ENCODE data around the gene ZFP92. TPM values are rescaled to one million over a fixed set of nuclear protein-coding genes. Genes with fewer than 3 reads are reported as not detected.

ZFP92 gene
- total RNA-seq, 5 donors from 2014 or later (not counting 1 experiment from before 2014, with no cell fraction given) = 0.60 to 1.4 (median 1.2) TPM

DNA sequence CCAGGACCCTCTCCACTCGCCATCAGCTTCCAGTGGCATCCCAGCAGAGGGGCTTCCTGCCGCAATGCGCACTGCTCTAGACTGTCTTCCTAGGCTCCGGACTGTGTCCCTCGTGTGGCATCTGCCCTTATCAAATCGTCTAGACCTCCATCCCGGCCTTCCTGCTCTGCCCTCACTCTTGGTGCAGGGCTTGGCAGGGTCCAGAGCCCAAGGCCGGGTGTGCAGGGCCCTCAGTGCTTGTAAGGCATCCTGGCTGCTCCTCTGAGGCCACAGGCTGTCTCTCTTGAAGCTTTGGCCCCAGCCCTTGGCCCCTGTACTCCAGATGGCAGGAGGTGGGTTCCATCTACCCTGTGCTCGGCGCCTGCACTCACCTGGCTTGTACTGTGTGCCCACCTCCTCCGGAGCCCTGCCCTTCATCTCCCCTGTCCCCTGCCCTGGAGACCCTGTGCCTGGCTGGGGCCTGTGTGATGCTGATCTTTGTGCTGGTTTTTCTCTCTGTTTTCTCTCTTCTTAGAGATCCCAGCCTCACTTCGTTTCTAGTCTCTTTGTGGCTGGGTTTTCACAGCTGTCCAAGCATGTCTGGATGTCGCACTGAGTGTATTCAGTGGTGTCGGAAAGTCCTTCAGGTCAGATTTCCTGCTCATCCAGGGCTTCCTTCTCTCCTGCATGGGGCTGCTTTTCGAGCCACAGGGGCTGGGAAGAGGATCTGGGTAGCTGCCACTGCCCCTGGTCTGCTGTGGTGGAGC lies 38.3 kb downstream of the ZFP92 start:
- Histone ChIP-seq H3K27ac (ENCODE audit: low read length) (no peak overlapping the region), H3K36me3 (ENCODE audit: control insufficient read depth in 2 of 2, extremely low read depth in 1 of 2, insufficient read depth in 1 of 2, low read length in 1 of 2) (peaks cover 6 to 7% of the 10 kb centered on the region in 2 donors), H3K4me1 (ENCODE audit: control insufficient read depth in 1 of 2, extremely low read depth in 1 of 2, insufficient read depth in 2 of 2, low read length in 2 of 2) (no peaks in the 10 kb centered on the region), H3K27me3 (replicated peaks in 1 of 2; ENCODE audit: control insufficient read depth in 2 of 2, extremely low read depth in 1 of 2, insufficient read depth in 2 of 2, low read length in 1 of 2) (no peaks in the 10 kb centered on the region), H3K9me3 (no peaks in the 10 kb centered on the region), H3K4me3 (ENCODE audit: control insufficient read depth in 1 of 2, extremely low read depth in 1 of 2, low read length in 1 of 2) (no peak overlapping the region)
- ChIA-PET CTCF (interaction anchor here in 1 of 2 donors (0.6 kb wide), 1 partner anchor 63 kb away, joined by 3 read pairs; no protein-coding TSS in a partner anchor), POLR2A (no interaction called here)
- no peaks in the 10 kb centered on the region for H3K9me3 Mint-ChIP-seq
- WGBS (ENCODE audit: insufficient coverage) = 96% methylated on average over 10 of the region's 15 CpGs
- ATAC-seq (replicated peaks in 1 of 4) = no peak
- no peak overlapping the region for H3K27ac Mint-ChIP-seq
- H3K4me3 Mint-ChIP-seq = no peak overlapping the region
- no peaks in the 10 kb centered on the region for H3K4me1 Mint-ChIP-seq
- H3K36me3 Mint-ChIP-seq = peaks cover 9% of the 10 kb centered on the region
- H3K27me3 Mint-ChIP-seq = no peaks in the 10 kb centered on the region
- no peak for DNase-seq

GRCh38 chrX:153450114-153450948 lies 39.1 kb downstream of the ZFP92 start:
- H3K4me3 ChIP-seq (ENCODE audit: control insufficient read depth in 1 of 2, extremely low read depth in 1 of 2, low read length in 1 of 2) = no peak overlapping the region
- H3K4me1 Mint-ChIP-seq = no peaks in the 10 kb centered on the region
- no peaks in the 10 kb centered on the region for H3K27me3 Mint-ChIP-seq
- no peaks in the 10 kb centered on the region for H3K9me3 Mint-ChIP-seq
- 94% methylated on average over 12 of the region's 26 CpGs for WGBS (ENCODE audit: insufficient coverage)
- H3K36me3 ChIP-seq (ENCODE audit: control insufficient read depth in 2 of 2, extremely low read depth in 1 of 2, insufficient read depth in 1 of 2, low read length in 1 of 2) = peaks cover 7 to 9% of the 10 kb centered on the region in 2 donors
- H3K27ac ChIP-seq (ENCODE audit: low read length) = no peak overlapping the region
- no peak overlapping the region for H3K27ac Mint-ChIP-seq
- ATAC-seq (replicated peaks in 1 of 4) (no peak), DNase-seq (no peak)
- H3K9me3 ChIP-seq = no peaks in the 10 kb centered on the region
- no peaks in the 10 kb centered on the region for H3K4me1 ChIP-seq (ENCODE audit: control insufficient read depth in 1 of 2, extremely low read depth in 1 of 2, insufficient read depth in 2 of 2, low read length in 2 of 2)
- CTCF ChIA-PET = no interaction called here
- no peak overlapping the region for H3K4me3 Mint-ChIP-seq
- POLR2A ChIA-PET = no interaction called here
- peaks cover 9% of the 10 kb centered on the region for H3K36me3 Mint-ChIP-seq
- H3K27me3 ChIP-seq (replicated peaks in 1 of 2; ENCODE audit: control insufficient read depth in 2 of 2, extremely low read depth in 1 of 2, insufficient read depth in 2 of 2, low read length in 1 of 2) = no peaks in the 10 kb centered on the region

GRCh38 chrX:153450949-153451277 lies 39.6 kb downstream of the ZFP92 start:
- peaks cover 9% of the 10 kb centered on the region for H3K36me3 Mint-ChIP-seq
- no peaks in the 10 kb centered on the region for H3K4me1 ChIP-seq (ENCODE audit: control insufficient read depth in 1 of 2, extremely low read depth in 1 of 2, insufficient read depth in 2 of 2, low read length in 2 of 2)
- H3K4me1 Mint-ChIP-seq = no peaks in the 10 kb centered on the region
- no peak overlapping the region for H3K4me3 ChIP-seq (ENCODE audit: control insufficient read depth in 1 of 2, extremely low read depth in 1 of 2, low read length in 1 of 2)
- H3K9me3 ChIP-seq = no peaks in the 10 kb centered on the region
- WGBS (ENCODE audit: insufficient coverage) = no CpG with 5 or more reads among the region's 8 CpGs
- H3K9me3 Mint-ChIP-seq = no peaks in the 10 kb centered on the region
- DNase-seq (no peak), ATAC-seq (replicated peaks in 1 of 4) (no peak)
- no peak overlapping the region for H3K4me3 Mint-ChIP-seq
- H3K27ac ChIP-seq (ENCODE audit: low read length) = no peak overlapping the region
- H3K36me3 ChIP-seq (ENCODE audit: control insufficient read depth in 2 of 2, extremely low read depth in 1 of 2, insufficient read depth in 1 of 2, low read length in 1 of 2) = peaks cover 9 to 11% of the 10 kb centered on the region in 2 donors
- no peak overlapping the region for H3K27ac Mint-ChIP-seq
- H3K27me3 ChIP-seq (replicated peaks in 1 of 2; ENCODE audit: control insufficient read depth in 2 of 2, extremely low read depth in 1 of 2, insufficient read depth in 2 of 2, low read length in 1 of 2) = no peaks in the 10 kb centered on the region
- no peaks in the 10 kb centered on the region for H3K27me3 Mint-ChIP-seq
- ChIA-PET POLR2A (no interaction called here), CTCF (no interaction called here)

DNA sequence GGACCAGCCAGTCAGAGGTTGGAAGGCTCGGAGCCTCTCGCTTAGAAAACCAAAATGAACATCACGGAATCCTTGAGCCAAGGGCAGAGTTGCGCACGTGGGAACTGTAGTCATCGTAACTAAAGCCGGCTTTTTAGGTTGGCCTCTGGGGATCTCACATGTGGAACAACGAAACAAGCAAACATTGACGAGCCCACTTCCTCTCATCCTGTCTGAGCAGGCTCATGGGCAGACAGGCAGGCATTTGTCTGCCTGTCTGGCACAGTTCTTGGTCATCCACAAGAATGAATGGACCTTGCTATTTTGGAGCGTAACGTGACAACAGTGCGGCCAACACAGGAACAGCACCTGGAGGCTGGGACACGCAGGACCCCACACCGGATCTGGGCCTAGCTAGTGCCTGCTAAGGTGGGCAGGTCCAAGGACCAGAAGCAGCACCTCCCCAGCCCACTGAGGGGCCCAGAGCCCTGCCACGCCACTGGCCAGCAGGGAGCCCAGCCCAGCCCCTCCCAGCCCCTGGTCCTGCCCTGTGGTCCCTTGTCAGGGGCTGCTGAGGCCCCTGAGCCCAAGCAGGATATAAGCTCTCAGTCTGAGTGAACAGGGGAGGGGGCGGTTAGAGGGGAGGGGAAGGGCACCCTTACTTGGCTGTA lies 43.8 kb downstream of the ZFP92 start:
- Mint-ChIP-seq H3K27me3 (no peaks in the 10 kb centered on the region), H3K4me3 (no peak overlapping the region), H3K36me3 (peaks cover 13% of the 10 kb centered on the region), H3K27ac (no peak overlapping the region), H3K4me1 (no peaks in the 10 kb centered on the region), H3K9me3 (no peaks in the 10 kb centered on the region)
- Histone ChIP-seq H3K4me1 (ENCODE audit: control insufficient read depth in 1 of 2, extremely low read depth in 1 of 2, insufficient read depth in 2 of 2, low read length in 2 of 2) (no peaks in the 10 kb centered on the region), H3K9me3 (no peaks in the 10 kb centered on the region), H3K4me3 (ENCODE audit: control insufficient read depth in 1 of 2, extremely low read depth in 1 of 2, low read length in 1 of 2) (no peak overlapping the region), H3K36me3 (ENCODE audit: control insufficient read depth in 2 of 2, extremely low read depth in 1 of 2, insufficient read depth in 1 of 2, low read length in 1 of 2) (peaks cover 9 to 14% of the 10 kb centered on the region in 2 donors), H3K27me3 (replicated peaks in 1 of 2; ENCODE audit: control insufficient read depth in 2 of 2, extremely low read depth in 1 of 2, insufficient read depth in 2 of 2, low read length in 1 of 2) (no peaks in the 10 kb centered on the region), H3K27ac (ENCODE audit: low read length) (no peak overlapping the region)
- CTCF ChIA-PET = no interaction called here
- ATAC-seq (replicated peaks in 1 of 4) (no peak), DNase-seq (no peak)
- POLR2A ChIA-PET = no interaction called here
- 95% methylated on average over 7 of the region's 16 CpGs for WGBS (ENCODE audit: insufficient coverage)

DNA sequence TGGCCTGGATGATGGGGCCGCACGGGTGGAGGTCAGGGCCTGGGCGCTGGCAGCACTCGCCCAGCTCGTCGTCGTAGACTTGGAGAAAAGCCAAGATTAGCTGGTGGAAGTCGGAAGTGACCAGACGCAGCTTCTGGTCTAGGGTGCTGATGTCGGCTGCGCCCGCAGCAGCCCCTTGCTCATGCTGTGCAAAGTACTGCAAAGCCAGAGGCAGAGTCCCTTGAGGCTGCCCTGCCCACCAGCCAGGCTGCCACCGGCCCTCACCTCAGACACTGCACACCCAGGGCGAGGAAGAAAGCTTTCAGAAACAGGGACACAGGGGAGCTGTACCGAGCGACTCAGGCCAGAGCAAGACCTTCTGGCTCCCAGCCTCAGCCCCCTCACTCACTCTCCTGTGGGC lies 44.3 kb downstream of the ZFP92 start:
- Histone ChIP-seq H3K4me1 (ENCODE audit: control insufficient read depth in 1 of 2, extremely low read depth in 1 of 2, insufficient read depth in 2 of 2, low read length in 2 of 2) (no peaks in the 10 kb centered on the region), H3K9me3 (no peaks in the 10 kb centered on the region), H3K4me3 (ENCODE audit: control insufficient read depth in 1 of 2, extremely low read depth in 1 of 2, low read length in 1 of 2) (no peak overlapping the region), H3K27me3 (replicated peaks in 1 of 2; ENCODE audit: control insufficient read depth in 2 of 2, extremely low read depth in 1 of 2, insufficient read depth in 2 of 2, low read length in 1 of 2) (no peaks in the 10 kb centered on the region), H3K36me3 (ENCODE audit: control insufficient read depth in 2 of 2, extremely low read depth in 1 of 2, insufficient read depth in 1 of 2, low read length in 1 of 2) (peaks cover 7 to 14% of the 10 kb centered on the region in 2 donors), H3K27ac (ENCODE audit: low read length) (no peak overlapping the region)
- Mint-ChIP-seq H3K4me1 (no peaks in the 10 kb centered on the region), H3K27me3 (no peaks in the 10 kb centered on the region), H3K4me3 (no peak overlapping the region), H3K9me3 (no peaks in the 10 kb centered on the region), H3K36me3 (peaks cover 13% of the 10 kb centered on the region), H3K27ac (no peak overlapping the region)
- ChIA-PET POLR2A (no interaction called here), CTCF (no interaction called here)
- DNase-seq (no peak), ATAC-seq (replicated peaks in 1 of 4) (no peak)
- WGBS (ENCODE audit: insufficient coverage) = 97% methylated on average over 6 of the region's 16 CpGs

DNA sequence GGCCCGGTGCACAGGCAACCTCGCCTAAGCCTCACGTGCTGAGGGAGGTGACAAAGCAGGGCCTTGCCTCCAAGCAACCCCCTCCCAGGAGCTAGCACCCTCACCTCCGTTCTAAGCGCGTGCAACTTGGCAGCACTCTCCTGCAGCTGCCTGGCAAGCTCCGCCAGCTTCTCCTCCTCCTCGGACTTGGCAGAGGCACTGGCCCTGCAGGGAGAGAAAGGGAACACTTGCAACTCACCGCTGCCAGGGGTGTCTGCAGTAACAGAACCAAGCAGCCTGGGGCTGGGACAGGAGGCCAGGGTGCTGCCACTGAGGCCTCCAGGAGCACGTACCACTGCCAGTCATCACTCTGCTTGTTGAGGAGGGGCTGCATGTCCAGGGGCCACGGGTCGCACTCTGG lies 44.9 kb downstream of the ZFP92 start:
- H3K27ac ChIP-seq (ENCODE audit: low read length) = no peak overlapping the region
- H3K4me3 Mint-ChIP-seq = no peak overlapping the region
- WGBS (ENCODE audit: insufficient coverage) = 98% methylated on average over 9 of the region's 12 CpGs
- ATAC-seq (replicated peaks in 1 of 4) (no peak), DNase-seq (no peak)
- H3K9me3 ChIP-seq = no peaks in the 10 kb centered on the region
- H3K27me3 ChIP-seq (replicated peaks in 1 of 2; ENCODE audit: control insufficient read depth in 2 of 2, extremely low read depth in 1 of 2, insufficient read depth in 2 of 2, low read length in 1 of 2) = no peaks in the 10 kb centered on the region
- no peaks in the 10 kb centered on the region for H3K4me1 ChIP-seq (ENCODE audit: control insufficient read depth in 1 of 2, extremely low read depth in 1 of 2, insufficient read depth in 2 of 2, low read length in 2 of 2)
- H3K4me3 ChIP-seq (ENCODE audit: control insufficient read depth in 1 of 2, extremely low read depth in 1 of 2, low read length in 1 of 2) = no peak overlapping the region
- no peaks in the 10 kb centered on the region for H3K9me3 Mint-ChIP-seq
- ChIA-PET CTCF (no interaction called here), POLR2A (no interaction called here)
- H3K36me3 ChIP-seq (ENCODE audit: control insufficient read depth in 2 of 2, extremely low read depth in 1 of 2, insufficient read depth in 1 of 2, low read length in 1 of 2) = peaks cover 4 to 14% of the 10 kb centered on the region in 2 donors
- H3K27ac Mint-ChIP-seq = no peak overlapping the region
- peaks cover 0 to 2% (median 0%) of the 10 kb centered on the region in 3 donors for H3K4me1 Mint-ChIP-seq
- H3K36me3 Mint-ChIP-seq = peaks cover 10% of the 10 kb centered on the region
- H3K27me3 Mint-ChIP-seq = no peaks in the 10 kb centered on the region

Measured in T-cell (primary cell).